Fibroblast of villous mesenchyme (primary cell): ENCODE results near the gene KCNQ1. TPM values are rescaled to one million over a fixed set of nuclear protein-coding genes. Genes with fewer than 3 reads are reported as not detected.

Source experiments
- DNase-seq: peaks from one replicate; pipeline ENCODE4 v3.0.0-alpha.2; 2010; ENCODE audit warnings: low read depth
- H3K4me3 ChIP-seq: 2 replicates; pipeline ENCODE4 v1.5.1; 2011; ENCODE audit warnings: low read depth, mild to moderate bottlenecking, low read length
- total RNA-seq: library from RNA; depleted of rRNA; stranded (reverse); fragments of >200 nt; gene quantifications from 2 replicates; pipeline ENCODE4 v1.2.3, GENCODE V29; 2012
- TF ChIP-seq, protein P1 (sequence below): IDR thresholded peaks from 2 replicates; pipeline ENCODE4 v1.5.1; 2012; ENCODE audit warnings: low read depth, mild to moderate bottlenecking, low read length; ENCODE audit not compliant: insufficient read depth

Gene KCNQ1
- total RNA-seq, 1 donor, result not detected

DNA sequence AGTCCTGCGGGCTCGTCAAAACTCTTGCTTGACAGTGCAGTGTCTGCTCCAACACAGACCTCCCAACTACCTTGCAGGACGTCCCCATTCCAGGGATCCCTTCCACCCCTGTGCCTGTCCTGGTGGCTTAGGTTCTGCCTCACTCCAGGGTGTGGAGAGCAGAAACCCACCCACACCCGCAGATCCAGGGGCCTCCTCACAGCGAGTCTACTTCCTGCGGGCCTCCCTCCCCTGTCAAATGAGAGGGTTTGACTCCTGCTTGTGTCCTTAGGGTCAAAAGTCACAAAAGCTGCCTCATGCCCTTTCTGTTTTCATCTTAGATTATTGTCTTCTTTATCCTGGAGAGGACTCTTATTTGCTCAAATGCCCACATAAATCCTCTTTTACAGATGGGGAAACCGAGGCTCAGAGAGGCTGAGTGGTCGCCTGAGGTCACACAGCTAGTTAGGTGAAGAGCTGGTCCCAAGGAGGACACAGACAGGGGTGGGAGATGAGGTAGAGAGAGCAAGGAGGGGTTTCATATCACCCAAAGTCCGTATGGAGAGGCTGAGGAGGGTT is 336.1 kb downstream of the KCNQ1 start:
- H3K4me3 ChIP-seq, result no peak overlapping the region
- TF ChIP-seq, protein P1, sequence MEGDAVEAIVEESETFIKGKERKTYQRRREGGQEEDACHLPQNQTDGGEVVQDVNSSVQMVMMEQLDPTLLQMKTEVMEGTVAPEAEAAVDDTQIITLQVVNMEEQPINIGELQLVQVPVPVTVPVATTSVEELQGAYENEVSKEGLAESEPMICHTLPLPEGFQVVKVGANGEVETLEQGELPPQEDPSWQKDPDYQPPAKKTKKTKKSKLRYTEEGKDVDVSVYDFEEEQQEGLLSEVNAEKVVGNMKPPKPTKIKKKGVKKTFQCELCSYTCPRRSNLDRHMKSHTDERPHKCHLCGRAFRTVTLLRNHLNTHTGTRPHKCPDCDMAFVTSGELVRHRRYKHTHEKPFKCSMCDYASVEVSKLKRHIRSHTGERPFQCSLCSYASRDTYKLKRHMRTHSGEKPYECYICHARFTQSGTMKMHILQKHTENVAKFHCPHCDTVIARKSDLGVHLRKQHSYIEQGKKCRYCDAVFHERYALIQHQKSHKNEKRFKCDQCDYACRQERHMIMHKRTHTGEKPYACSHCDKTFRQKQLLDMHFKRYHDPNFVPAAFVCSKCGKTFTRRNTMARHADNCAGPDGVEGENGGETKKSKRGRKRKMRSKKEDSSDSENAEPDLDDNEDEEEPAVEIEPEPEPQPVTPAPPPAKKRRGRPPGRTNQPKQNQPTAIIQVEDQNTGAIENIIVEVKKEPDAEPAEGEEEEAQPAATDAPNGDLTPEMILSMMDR, result no peak
- no peak for DNase-seq

DNA sequence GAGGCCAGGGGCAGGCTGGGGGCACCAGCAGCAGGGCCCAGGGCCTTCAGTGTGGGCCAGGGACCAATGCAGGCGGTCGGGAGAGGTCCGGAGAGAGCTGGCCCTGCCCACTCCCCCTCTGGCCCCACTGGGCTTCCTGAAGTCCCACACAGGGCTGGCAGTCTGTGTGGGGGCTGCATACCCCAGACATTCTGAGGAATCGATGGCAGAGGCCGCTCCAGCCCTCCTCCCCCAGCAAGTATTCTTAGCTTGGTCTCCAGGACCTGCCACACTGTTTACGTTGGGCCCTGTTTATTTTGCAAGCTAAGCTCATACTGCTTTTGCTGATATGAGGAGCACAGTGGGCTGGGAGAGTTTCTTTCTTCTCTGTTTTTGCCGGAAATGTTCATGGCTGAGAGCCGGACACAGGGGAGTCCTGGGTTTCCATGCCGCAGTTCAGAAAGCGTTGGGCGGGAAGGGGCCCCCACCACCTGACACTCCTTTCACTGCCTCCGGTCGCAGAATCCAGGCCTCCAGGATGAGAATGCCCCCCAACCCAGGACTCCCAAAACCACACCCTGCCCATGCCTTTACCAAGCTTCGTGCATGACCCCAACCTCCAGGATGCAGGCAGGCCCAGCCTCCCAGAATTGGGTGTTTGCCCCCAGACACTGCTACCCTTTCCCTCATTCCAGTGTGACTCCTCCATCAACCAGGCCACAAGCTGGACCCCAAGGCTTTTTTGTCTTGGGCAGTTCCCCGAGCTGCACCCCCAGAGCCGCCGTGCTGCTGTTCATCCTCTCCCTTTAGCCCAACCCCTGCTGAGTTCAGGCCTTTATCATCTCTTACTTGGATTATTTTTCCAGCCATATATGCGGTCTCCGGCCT is 336.8 kb downstream of the KCNQ1 start:
- DNase-seq, result peak; percentile 60
- H3K4me3 ChIP-seq, result no peak overlapping the region
- TF ChIP-seq, protein P1, result no peak

GRCh38 chr11:2782769-2783168 is 338.0 kb downstream of the KCNQ1 start:
- no peak overlapping the region for H3K4me3 ChIP-seq
- no peak for DNase-seq
- TF ChIP-seq, protein P1, result no peak

- TF ChIP-seq, protein P1, result no peak
These were observed 338.8 kb downstream of the KCNQ1 start for GRCh38 chr11:2783536-2784082.

GRCh38 chr11:2787816-2788167 is 343.0 kb downstream of the KCNQ1 start:
- TF ChIP-seq, protein P1, result no peak
- H3K4me3 ChIP-seq, result no peak overlapping the region
- DNase-seq, result no peak

More at GRCh38 chr11:2783536-2784082, 338.8 kb downstream of the KCNQ1 start:
- DNase-seq, result peak; percentile 26
- no peak overlapping the region for H3K4me3 ChIP-seq

GRCh38 chr11:2788168-2789071 is 343.6 kb downstream of the KCNQ1 start:
- no peak overlapping the region for H3K4me3 ChIP-seq
- no peak for DNase-seq
- TF ChIP-seq, protein P1, result no peak
